ENCODE measurements around the gene KCNJ8. TPM values are rescaled to one million over a fixed set of nuclear protein-coding genes. Genes with fewer than 3 reads are reported as not detected.

The KCNJ8 gene
- 0.18 to 0.78 TPM (median 0.39 TPM) in 5 replicates for total RNA-seq (2022; extraction: Qiagen RNA extraction; ENCODE audit: low read depth)

DNA sequence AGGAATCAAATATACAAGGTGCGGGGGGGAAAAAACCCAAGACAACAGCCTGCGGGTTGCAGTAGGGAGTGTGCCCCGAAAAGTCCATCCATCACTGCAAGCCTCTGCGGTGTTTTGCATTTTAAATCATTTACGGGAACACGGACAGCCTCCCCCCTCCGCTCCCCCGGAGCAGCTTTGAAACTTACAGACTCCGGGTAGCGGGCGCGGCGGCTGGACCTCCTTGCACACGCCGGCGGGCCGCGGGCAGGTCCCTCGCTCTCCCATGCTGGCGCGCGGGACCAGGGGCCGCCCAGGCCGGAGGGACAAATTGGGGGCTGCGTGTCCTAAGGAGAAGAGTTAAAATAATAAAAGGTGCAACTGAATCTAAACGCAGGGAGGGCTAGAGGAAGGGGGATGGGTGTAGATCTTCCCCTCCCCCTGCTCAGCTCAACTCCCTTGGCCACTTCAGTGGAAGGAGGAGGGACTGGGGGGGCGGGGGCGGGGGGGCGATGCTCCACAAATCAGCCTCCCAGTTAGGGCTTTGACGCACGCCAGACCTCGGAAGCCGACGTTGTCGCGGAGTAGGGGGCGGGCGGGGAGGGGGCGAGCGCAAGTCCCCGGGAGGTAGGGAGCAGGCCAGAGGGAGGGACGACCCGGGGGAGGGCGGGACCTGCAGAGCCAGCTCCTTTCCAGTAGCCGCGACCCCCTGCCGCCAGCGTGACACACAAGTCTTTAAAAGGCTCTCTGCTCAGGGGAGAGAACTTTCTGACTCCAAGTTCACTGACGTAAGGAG is at the start of gene KCNJ8:
KCNJ8 (minus strand) TSS at position 349 of the 775 bp plus-strand sequence. CDS start 1,090 bp downstream, outside the sequence.

Other genes with a start within 250 kb of the KCNJ8 start
- gene SPX, start 248.4 kb downstream of the KCNJ8 start, total RNA-seq (2022; extraction: Qiagen RNA extraction; ENCODE audit: low read depth), result 2.3 to 4.0 TPM (median 2.9 TPM) in 5 replicates
- gene GYS2, start 169.9 kb downstream of the KCNJ8 start, total RNA-seq (2022; extraction: Qiagen RNA extraction; ENCODE audit: low read depth), result 0.05 to 0.15 TPM (median 0.09 TPM) in 3 of 5 replicates, not detected in the others
- 1,454 to 1,675 TPM (median 1,616 TPM) in 5 replicates for gene LDHB, start 116.9 kb downstream of the KCNJ8 start, total RNA-seq (2022; extraction: Qiagen RNA extraction; ENCODE audit: low read depth)
- not detected in 5 replicates for gene ABCC9, start 166.7 kb upstream of the KCNJ8 start, total RNA-seq (2022; extraction: Qiagen RNA extraction; ENCODE audit: low read depth)